ENCODE data around the gene XRCC1. TPM values are rescaled to one million over a fixed set of nuclear protein-coding genes. Genes with fewer than 3 reads are reported as not detected.
"Not testable (repeated sequence)": the region's sequence is repeated elsewhere in the genome, so short reads cannot be mapped to it uniquely, and the experiment has no call there.

The XRCC1 gene
- total RNA-seq, 4 donors from 2014 or later, result 12.3 to 23.8 (median 18.6) TPM

DNA sequence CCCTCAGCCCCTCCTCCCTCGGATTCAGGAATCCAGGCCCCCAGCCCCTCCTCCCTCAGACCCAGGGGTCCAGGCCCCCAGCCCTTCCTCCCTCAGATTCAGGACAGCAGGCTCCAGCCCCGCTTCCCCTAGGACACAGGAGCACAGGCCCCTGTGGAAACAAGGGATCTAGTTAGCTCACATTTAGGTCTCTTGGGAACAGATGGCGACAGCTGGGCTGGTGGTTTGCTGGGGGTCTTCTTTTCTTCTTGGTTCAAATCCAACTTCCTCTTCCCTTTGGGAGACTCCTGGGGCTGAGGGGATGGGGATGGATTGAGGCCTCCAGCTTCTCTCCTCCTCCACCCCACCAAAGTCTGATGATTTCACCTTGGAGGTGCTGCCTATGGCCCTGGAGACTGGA, 22.7 kb downstream of the XRCC1 start:
- peaks cover 9 to 91% (median 30%) of the 10 kb centered on the region in 3 donors for H3K36me3 ChIP-seq
- intact Hi-C loops (cut with DNase I), result no loop called here

DNA sequence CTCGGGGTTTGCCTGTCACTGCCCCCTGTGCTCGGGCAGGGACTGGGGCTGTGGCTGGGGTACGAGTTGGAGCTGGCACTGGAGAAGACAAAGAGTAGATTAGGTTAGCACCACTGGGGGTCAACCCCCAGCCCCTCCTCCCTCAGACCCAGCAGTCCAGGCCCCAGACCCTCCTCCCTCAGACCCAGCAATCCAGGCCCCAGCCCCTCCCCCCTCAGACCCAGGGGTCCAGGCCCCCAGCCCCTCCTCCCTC, 23.2 kb downstream of the XRCC1 start:
- H3K27me3 ChIP-seq, result no peaks in the 10 kb centered on the region
- no peak overlapping the region for H3K27ac ChIP-seq
- TF ChIP-seq POLR2A (IDR thresholded peaks at IDR 0.05), result no peak
- no peak for TF ChIP-seq CTCF (IDR thresholded peaks at IDR 0.05)
- no peaks in the 10 kb centered on the region for H3K9me3 ChIP-seq
- peaks cover 9 to 92% (median 30%) of the 10 kb centered on the region in 3 donors for H3K36me3 ChIP-seq
- intact Hi-C loops (cut with DNase I), result no loop called here
- WGBS, 2 donors, result 81% methylated on average over 3 of the region's 3 CpGs; no CpG with 5 or more reads in 1 of the 2 donors
- H3K4me3 ChIP-seq, result no peak overlapping the region
- no peak for DNase-seq
- no peaks in the 10 kb centered on the region for H3K4me1 ChIP-seq

More for the DNA sequence above, 22.7 kb downstream of the XRCC1 start:
- no peak for DNase-seq
- TF ChIP-seq CTCF (IDR thresholded peaks at IDR 0.05) (no peak), POLR2A (IDR thresholded peaks at IDR 0.05) (no peak)
- H3K27me3 ChIP-seq, result no peaks in the 10 kb centered on the region
- no peak overlapping the region for H3K4me3 ChIP-seq
- no peak overlapping the region for H3K27ac ChIP-seq
- H3K9me3 ChIP-seq, result no peaks in the 10 kb centered on the region
- H3K4me1 ChIP-seq, result no peaks in the 10 kb centered on the region
- WGBS, 2 donors, result 80 to 100% methylated on average over 1 to 2 of the region's 3 CpGs

- H3K27me3 ChIP-seq, result no peaks in the 10 kb centered on the region
- H3K36me3 ChIP-seq, result peaks cover 9 to 92% (median 30%) of the 10 kb centered on the region in 3 donors
- TF ChIP-seq CTCF (IDR thresholded peaks at IDR 0.05), result no peak
- no peak for TF ChIP-seq POLR2A (IDR thresholded peaks at IDR 0.05)
- H3K27ac ChIP-seq, result no peak overlapping the region
- H3K4me3 ChIP-seq, result no peak overlapping the region
- DNase-seq, result no peak
- H3K9me3 ChIP-seq, result no peaks in the 10 kb centered on the region
- H3K4me1 ChIP-seq, result no peaks in the 10 kb centered on the region
- intact Hi-C loops (cut with DNase I), result no loop called here
- 85 to 90% methylated on average over 10 to 18 of the region's 23 CpGs for WGBS, 2 donors
Measured at GRCh38 chr19:43551399-43552197, 23.7 kb downstream of the XRCC1 start.

DNA sequence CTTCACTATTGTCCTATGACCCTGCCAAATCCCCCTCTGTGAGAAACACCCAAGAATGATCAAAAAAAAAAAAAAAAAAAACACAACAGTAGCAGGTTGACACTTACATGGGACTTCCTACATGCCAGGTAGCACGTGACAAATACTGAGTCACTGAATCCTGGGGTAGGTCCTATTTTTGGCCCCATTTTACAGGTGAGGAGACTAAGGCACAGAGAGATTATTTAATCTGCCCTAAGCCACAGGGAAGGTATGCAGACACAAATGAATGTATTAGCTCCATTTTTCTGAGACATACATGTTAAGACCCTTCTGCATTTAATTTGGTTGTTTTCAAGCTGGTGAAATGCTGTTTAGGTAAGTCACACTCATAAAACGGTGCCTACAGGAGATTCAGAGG, 26.6 kb downstream of the XRCC1 start:
- peaks cover 9 to 86% (median 28%) of the 10 kb centered on the region in 3 donors for H3K36me3 ChIP-seq
- TF ChIP-seq CTCF (IDR thresholded peaks at IDR 0.05), result no peak
- no peak for TF ChIP-seq POLR2A (IDR thresholded peaks at IDR 0.05)
- H3K4me1 ChIP-seq, result no peaks in the 10 kb centered on the region
- no peak overlapping the region for H3K4me3 ChIP-seq
- 63 to 88% methylated on average over 2 of the region's 2 CpGs for WGBS, 2 donors
- no peak for DNase-seq
- H3K9me3 ChIP-seq, result no peaks in the 10 kb centered on the region
- no peaks in the 10 kb centered on the region for H3K27me3 ChIP-seq
- no peak overlapping the region for H3K27ac ChIP-seq
- intact Hi-C loops (cut with DNase I), result no loop called here

GRCh38 chr19:43547926-43548325, 27.4 kb downstream of the XRCC1 start:
- H3K27me3 ChIP-seq; H3K27ac ChIP-seq; H3K9me3 ChIP-seq; intact Hi-C loops (cut with DNase I); H3K4me3 ChIP-seq; H3K4me1 ChIP-seq; DNase-seq: not testable (repeated sequence)
- peaks cover 5 to 86% (median 21%) of the 10 kb centered on the region in 3 donors for H3K36me3 ChIP-seq
- no CpG with 5 or more reads among the region's 24 CpGs for WGBS, 2 donors

Data from esophagus squamous epithelium (tissue), 5 donors.